GM12875 (cell line): ENCODE data around the gene CTPS2.
"Not testable (repeated sequence)": the region's sequence is repeated elsewhere in the genome, so short reads cannot be mapped to it uniquely, and the experiment has no call there.

Experiments used
- H3K4me3 ChIP-seq: one replicate; pipeline ENCODE4 v1.5.1; 2011; ENCODE audit warnings: low read depth, low read length, control low read depth
- CTCF ChIP-seq: IDR thresholded peaks from 2 replicates; pipeline ENCODE4 v1.5.1; 2011; ENCODE audit warnings: low read depth, mild to moderate bottlenecking, control low read depth, inconsistent platforms, low read length, moderate library complexity, borderline replicate concordance; ENCODE audit not compliant: insufficient read depth

Gene CTPS2

GRCh38 chrX:16725072-16725471 is 12.6 kb upstream of the CTPS2 start:
- H3K4me3 ChIP-seq, result no peak overlapping the region
- TF ChIP-seq CTCF, result no peak

- TF ChIP-seq CTCF, result no peak
These were observed 10.0 kb upstream of the CTPS2 start for GRCh38 chrX:16722481-16722880.

GRCh38 chrX:16719334-16720084 is 7.0 kb upstream of the CTPS2 start, which contains the start of gene SYAP1:
Gene SYAP1 (plus strand): TSS chrX:16719612. CDS start chrX:16719725, 113 bp downstream.
- H3K4me3 ChIP-seq, result peak within 1 kb of the TSS; percentile 81
- TF ChIP-seq CTCF, result no peak

More at GRCh38 chrX:16722481-16722880, 10.0 kb upstream of the CTPS2 start:
- H3K4me3 ChIP-seq, result no peak overlapping the region

GRCh38 chrX:16718824-16719333 is 6.4 kb upstream of the CTPS2 start:
- TF ChIP-seq CTCF, result no peak
- peak overlapping the region; percentile 81 for H3K4me3 ChIP-seq

- H3K4me3 ChIP-seq, result not testable (repeated sequence)
These were observed 4.0 kb upstream of the CTPS2 start for GRCh38 chrX:16716451-16716850.

- not testable (repeated sequence) for H3K4me3 ChIP-seq
These were observed 3.2 kb upstream of the CTPS2 start for GRCh38 chrX:16715638-16716037.

GRCh38 chrX:16714504-16714903 is 2.0 kb upstream of the CTPS2 start:
- no peak for TF ChIP-seq CTCF
- H3K4me3 ChIP-seq, result no peak overlapping the region

GRCh38 chrX:16711893-16712547 is 449 bp downstream of the CTPS2 start:
- TF ChIP-seq CTCF, result no peak
- peak overlapping the region; percentile 86 for H3K4me3 ChIP-seq
